ENCODE results near the gene RAP1A.

RAP1A gene

GRCh38 chr1:111720977-111721786 is 101.6 kb downstream of the RAP1A start:
- DNase-seq, result no peak

DNA sequence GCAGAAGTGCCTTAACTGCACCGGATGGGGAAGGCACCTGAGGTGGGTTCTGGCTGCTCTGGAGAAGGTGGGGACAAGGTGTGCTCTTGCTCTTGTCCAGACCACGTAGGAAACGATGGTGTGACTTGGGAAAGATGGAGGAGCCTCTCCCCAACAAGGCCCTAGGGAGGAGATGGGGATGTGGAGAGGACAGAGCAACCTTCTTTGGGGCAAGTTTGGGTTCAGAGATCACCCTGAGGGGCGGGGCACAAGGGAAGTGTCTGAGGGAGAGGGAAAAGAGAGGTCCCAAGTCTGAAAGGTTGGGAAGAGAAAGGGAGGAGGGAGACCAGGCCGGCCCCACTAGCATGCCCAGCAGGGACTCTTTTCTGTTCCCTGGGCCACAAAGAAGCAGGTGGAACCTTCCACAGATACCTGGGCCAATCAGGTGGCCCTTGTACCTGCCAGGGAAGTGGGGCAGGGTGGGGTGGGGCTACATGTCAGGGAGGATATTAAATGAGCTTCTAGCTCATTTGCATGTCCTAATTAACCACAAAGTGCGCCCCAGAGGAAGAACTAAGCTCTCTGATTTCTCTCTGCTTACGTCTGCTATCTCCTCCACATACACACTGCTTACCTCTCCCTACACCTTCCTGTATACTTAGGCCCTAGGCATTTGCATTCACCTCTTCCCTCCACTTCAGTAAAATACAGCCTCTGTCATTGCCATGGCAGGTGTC is 103.7 kb downstream of the RAP1A start:
- DNase-seq, result no peak

DNA sequence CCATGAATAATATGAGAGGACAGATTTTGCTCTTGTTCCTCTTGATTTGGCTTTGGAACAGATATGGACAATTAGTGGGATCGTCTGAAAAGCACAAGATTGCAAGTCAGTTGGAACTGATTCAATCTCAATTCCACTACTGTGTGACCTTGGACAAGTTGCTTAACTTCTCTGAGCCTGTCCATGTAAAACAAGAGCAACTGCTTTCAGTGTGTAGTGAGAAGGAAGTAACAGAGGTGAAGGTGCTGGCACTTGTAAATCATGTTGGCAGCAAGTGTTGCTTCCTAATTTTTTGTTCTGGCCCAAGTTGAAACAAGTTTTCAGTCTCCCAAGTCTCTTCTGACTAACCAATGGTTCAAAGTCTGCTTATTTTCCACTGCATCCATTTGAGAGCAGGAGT is 104.3 kb downstream of the RAP1A start:
- DNase-seq, result no peak

DNA sequence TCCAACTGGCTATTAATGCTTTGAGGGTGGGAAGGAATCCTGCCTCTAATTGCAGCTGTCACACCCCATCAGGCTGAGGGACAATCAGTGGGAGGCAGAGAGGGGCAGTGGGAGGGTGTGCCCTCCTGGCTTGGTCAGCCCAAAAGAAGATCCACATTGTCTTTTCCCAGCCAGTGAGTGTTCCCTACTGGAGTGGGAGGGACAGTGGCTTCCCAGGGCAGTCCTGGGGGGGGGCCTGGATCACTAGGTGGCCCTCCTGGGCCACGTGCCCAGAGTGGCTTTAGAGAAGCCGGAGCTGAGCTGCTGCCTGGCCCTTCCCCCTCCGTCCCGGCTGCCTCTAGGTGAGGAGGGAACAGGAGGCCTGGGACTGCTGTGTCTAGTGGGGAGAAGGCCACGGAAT is 105.6 kb downstream of the RAP1A start:
- peak; percentile 34 for DNase-seq

DNA sequence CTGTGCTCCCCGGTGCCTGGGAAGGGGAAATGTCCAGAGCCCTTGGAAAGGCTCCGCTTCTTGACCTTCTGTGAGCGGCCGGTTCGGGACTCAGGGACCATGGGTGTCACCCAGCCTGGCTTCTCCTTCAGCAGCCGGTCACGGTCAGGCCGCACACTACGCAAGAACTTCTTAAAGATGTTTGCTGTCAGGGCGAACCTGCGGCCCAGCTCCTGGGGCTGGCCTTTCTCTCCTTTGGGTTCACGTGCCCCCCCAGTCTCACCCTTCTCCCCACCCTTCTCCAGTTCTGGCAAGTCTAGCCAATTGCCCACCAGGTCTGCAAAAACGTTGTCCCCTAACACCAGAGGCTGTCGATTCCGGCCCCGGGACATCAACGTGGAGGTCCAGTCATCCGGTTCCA is 107.5 kb downstream of the RAP1A start:
- no peak for DNase-seq

- peak; percentile 9 for DNase-seq
Observed at GRCh38 chr1:111729271-111729921, 109.8 kb downstream of the RAP1A start.

DNA sequence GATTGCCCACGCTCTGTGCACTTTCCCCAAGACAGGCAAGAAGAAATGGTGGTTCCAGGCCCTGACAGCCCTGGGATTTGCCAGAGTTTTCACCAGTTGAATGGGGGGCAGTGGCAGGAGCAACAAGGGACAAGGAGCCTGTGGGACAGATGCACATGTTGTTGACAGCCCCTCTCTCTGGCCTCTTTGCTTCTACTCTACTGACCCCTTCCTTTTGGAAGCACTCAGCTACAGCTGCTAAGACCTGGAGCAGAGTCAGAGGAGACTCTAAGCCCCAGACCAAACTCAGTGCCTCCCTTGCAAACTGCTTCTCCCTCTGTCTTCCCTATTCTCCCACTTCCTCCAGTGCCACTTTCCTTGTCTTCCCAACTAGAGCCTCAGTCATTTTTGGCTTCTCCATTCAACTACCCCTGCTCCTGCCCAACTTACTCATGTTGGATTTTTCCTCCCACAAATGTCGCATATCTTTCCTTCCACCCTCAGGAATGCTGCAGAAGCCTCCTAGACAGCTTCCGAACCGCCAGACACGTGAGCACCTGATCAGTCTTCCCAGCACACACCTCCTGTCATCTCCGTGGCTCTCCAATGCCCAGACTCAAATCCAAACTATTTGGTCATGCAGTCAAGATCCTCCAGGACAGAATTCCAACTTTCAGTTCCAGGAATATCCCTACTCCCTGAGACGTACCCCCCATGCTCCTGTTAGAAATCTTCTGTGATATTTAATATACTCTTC is 110.5 kb downstream of the RAP1A start:
- no peak for DNase-seq

DNA sequence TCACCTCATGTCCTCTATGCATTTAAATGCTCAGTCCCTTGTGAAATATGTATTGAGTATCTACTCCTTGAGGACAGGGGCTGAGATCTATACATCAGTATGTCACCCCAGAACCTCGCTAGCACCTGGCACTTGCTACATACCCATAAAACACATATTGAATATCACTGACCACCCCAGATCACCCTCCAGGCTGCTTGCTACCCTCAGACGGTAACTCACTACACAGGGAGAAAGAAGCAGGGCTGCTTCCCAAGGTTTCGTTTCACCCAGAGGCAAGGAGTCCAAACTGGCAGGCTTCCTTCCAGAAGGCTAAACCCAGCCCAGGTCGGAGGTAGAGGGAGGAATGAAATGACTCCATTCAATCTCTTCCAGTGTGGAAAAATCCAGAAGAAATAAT is 111.1 kb downstream of the RAP1A start:
- no peak for DNase-seq

DNA sequence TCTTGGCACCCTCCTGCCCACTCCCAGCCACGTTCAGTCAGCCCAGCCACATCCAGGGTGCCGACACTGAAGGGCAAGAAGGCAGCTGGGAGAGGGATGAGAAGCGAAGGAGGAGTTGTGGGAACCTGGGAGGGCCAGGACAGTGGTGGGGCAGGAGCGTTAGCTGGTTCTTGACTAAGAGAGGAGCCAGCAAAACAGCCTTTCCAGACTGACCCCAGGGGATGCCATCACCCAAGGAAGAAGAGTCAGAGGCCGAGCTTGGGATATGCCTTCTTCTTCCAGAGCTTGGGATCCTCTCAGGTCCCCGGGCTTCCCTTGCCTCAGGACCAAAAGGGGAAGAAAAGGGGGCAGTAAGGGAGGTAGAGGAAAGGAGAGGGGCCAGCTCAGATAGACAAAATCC is 112.4 kb downstream of the RAP1A start:
- DNase-seq, result no peak

DNA sequence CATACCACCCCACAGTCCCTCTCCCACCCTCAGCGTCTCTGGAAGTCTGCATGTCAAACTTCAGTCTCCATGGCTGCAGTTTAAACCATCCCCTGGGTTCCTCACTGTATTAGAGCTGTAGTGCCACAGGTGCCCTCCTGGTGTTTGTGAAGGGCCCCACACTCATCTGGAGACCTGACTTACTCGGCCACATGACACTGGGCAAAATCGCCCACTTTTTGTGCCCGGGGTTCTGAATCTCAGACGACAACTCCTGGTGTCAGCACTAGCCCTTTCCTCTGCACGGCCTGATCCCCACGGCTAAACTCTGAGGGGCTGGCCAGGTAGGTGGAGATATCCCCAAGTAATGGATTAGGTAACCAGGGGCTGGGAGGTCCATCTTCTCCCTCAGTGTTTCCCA is 113.1 kb downstream of the RAP1A start:
- DNase-seq, result no peak

GRCh38 chr1:111733183-111733991 is 113.8 kb downstream of the RAP1A start:
- no peak for DNase-seq

- DNase-seq, result no peak
Observed at GRCh38 chr1:111733992-111734341, 114.4 kb downstream of the RAP1A start.

DNA sequence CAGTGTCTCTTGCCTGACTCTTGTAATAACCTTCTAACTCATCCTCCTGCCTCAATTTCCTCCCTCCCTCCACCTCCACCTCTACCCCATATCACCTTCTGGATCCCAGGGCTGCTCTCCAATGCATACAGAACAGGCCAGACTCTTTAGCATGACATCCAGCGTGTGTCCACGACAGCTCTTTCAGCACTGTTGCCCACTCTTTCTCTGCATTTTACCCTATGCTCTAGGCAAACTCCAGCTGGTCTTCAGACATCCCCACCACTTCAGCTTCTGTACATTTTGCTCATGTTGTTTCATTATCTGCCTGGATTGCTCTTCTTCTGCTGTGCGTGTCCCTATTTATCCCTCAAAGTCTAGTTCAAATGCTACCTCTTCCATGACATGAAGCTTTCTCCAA is 114.8 kb downstream of the RAP1A start:
- DNase-seq, result no peak

DNA sequence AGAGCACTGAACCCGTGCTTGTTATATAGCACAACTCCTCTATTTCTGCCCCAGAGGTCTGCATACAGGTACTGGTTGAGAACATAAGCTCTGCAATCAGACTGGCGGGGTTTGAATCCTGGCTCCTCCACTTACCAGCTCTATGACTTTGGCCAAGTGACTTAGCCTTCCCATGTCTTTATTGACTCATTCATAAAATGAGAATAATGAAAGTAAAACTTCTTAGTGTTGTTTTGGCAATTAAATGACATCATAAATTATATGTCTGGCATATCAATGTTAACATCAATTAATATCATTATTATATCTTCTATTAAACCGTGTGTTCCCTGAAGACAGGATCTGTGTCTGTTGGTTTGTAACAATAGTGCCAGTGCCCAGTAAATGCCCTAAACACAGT is 115.3 kb downstream of the RAP1A start:
- no peak for DNase-seq

GRCh38 chr1:111735321-111735720 is 115.7 kb downstream of the RAP1A start:
- no peak for DNase-seq

- no peak for DNase-seq
Observed at GRCh38 chr1:111735858-111736544, 116.4 kb downstream of the RAP1A start.

DNA sequence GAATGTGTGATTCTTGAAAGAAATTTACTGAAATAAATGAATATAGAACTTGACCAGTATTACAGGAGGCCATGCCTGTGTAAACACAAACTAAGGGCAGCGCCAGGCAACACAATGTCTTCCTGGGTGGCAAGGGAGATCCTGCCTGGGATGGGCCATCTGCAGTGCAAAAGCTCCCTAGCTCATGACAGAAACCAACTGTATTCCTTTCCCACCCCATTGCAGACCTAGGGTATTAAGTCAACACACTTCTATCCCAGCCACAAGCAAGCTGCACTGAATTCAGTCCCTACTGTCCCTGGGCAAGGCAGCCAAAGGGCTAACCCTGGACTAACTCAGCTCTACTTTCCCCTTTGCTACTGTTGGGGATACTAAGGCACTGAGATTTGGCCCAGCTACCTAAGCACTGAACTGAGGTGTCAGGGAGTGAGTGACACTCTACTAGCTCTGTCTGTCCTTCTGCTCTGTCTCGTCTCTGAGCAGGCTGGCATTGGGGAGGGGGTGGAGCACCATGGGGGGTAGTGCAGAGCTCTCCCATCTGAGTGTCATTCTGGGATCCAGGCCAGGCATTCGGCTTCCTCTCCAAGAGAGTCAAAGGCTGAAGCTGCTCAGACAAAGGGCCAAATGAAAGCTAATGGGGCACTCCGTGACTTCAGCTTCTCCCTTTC is 117.1 kb downstream of the RAP1A start:
- DNase-seq, result peak; percentile 83

- DNase-seq, result no peak
Observed at GRCh38 chr1:111737216-111738132, 117.9 kb downstream of the RAP1A start.

- DNase-seq, result no peak
Observed at GRCh38 chr1:111738133-111738435, 118.5 kb downstream of the RAP1A start.
